GM12878 (cell line): Measurements from ENCODE around the gene RBM26. TPM values are rescaled to one million over a fixed set of nuclear protein-coding genes. Genes with fewer than 3 reads are reported as not detected.

Experiments
- ATAC-seq: fragments of 200-7000 bp; cut with Tn5 transposase; 3 replicates; pipeline ENCODE4 v1.9.1; 2020; ENCODE audit warnings: mild to moderate bottlenecking, moderate library complexity
- BruUV-seq: library from RNA; stranded (reverse); fragments of 400-500 nt; replicated peaks from 2 replicates; lab custom pipeline; 2021; lab: Mats Ljungman, UMichigan
- CTCF ChIA-PET: fragments of 300-600 bp; sonication (Branson Sonifier 250); formaldehyde crosslinking; extraction: SDS; loops from one replicate; lab custom pipeline; 2021; ENCODE audit warnings: inconsistent platforms; lab: Yijun Ruan, JAX
- POLR2A ChIA-PET: fragments of 350-600 bp; formaldehyde crosslinking; extraction: SDS; loops from one replicate; lab custom pipeline; 2021; ENCODE audit warnings: inconsistent platforms; lab: Charles Lee
- RAD21 ChIA-PET: fragments of 300-600 bp; sonication (Branson Sonifier 250); formaldehyde crosslinking; loops from one replicate; lab custom pipeline; 2023; ENCODE audit warnings: antibody characterized with exemption; ENCODE audit not compliant: unreplicated experiment; lab: Charles Lee
- SMC1A ChIA-PET: fragments of 300-600 bp; sonication (Branson Sonifier 250); formaldehyde crosslinking; loops from one replicate; lab custom pipeline; 2023; ENCODE audit not compliant: unreplicated experiment, uncharacterized antibody; lab: Charles Lee
- DNase-seq: peaks from one replicate; pipeline ENCODE4 v3.0.0-alpha.2; 2011; ENCODE audit warnings: low read depth, low spot score
- FAIRE-seq: peaks from 3 replicates; lab custom pipeline; 2011; peaks lifted over from hg19 to GRCh38; lab: Jason Lieb, UNC
- H2AFZ ChIP-seq: 2 replicates; pipeline ENCODE4 v1.6.0; 2011; ENCODE audit warnings: low read depth, low read length, control low read depth; ENCODE audit not compliant: control insufficient read depth
- H3K27ac ChIP-seq: 2 replicates; pipeline ENCODE4 v1.5.1; 2011; ENCODE audit warnings: control low read depth; ENCODE audit not compliant: control insufficient read depth, insufficient read depth
- H3K27me3 ChIP-seq, 2 experiments: replicated peaks in 1 of 2; 2 replicates each; pipeline versions ENCODE4 v1.6.0 to v1.6.1; 2011; ENCODE audit warnings: low read length in 1 of 2; ENCODE audit not compliant: control insufficient read depth in 2 of 2, insufficient read depth in 2 of 2
- H3K36me3 ChIP-seq, 2 experiments: 2 replicates each; pipeline ENCODE4 v1.5.1; 2011; ENCODE audit warnings: low read length in 1 of 2; ENCODE audit not compliant: control insufficient read depth in 2 of 2, insufficient read depth in 2 of 2
- H3K4me1 ChIP-seq: 2 replicates; pipeline ENCODE4 v1.6.1; 2011; ENCODE audit warnings: mild to moderate bottlenecking, low read length, moderate library complexity, mixed read lengths; ENCODE audit not compliant: control insufficient read depth, insufficient read depth
- H3K4me2 ChIP-seq: 2 replicates; pipeline ENCODE4 v1.6.0; 2011; ENCODE audit warnings: control low read depth; ENCODE audit not compliant: control insufficient read depth, insufficient read depth
- H3K4me3 ChIP-seq: fragments of 200-600 bp; sonication (generic); 2 replicates; pipeline ENCODE4 v1.5.1; 2016
- H3K79me2 ChIP-seq: 2 replicates; pipeline ENCODE4 v1.6.0; 2011; ENCODE audit warnings: low read length; ENCODE audit not compliant: control insufficient read depth, insufficient read depth
- H3K9ac ChIP-seq: 2 replicates; pipeline ENCODE4 v1.8.0; 2011; ENCODE audit warnings: low read length, control low read depth, mixed read lengths; ENCODE audit not compliant: control insufficient read depth, insufficient read depth
- H3K9me3 ChIP-seq: replicated peaks from 3 replicates; pipeline ENCODE4 v1.5.1; 2011; ENCODE audit warnings: mild to moderate bottlenecking, low read length; ENCODE audit not compliant: control insufficient read depth, insufficient read depth
- H4K20me1 ChIP-seq: 2 replicates; pipeline ENCODE4 v1.6.0; 2011; ENCODE audit not compliant: control insufficient read depth, insufficient read depth
- BCL3 ChIP-seq: IDR thresholded peaks from 2 replicates; pipeline ENCODE4 v1.6.1; 2011; ENCODE audit warnings: borderline replicate concordance, low read depth, mild to moderate bottlenecking, moderate library complexity, low read length; ENCODE audit not compliant: insufficient read depth, poor library complexity, severe bottlenecking
- CHD1 ChIP-seq: IDR thresholded peaks from 2 replicates; pipeline ENCODE4 v1.6.1; 2012; ENCODE audit warnings: low read depth, low read length, improper control_type of control experiment
- CREB1 ChIP-seq: IDR thresholded peaks from 2 replicates; pipeline ENCODE4 v1.6.1; 2012; ENCODE audit warnings: low read depth, mild to moderate bottlenecking, inconsistent platforms
- CTCF ChIP-seq, 3 experiments: IDR thresholded peaks in 2 of 3; conservative IDR thresholded peaks in 1 of 3; 2 replicates each; pipeline ENCODE4 v1.5.1; 2011; ENCODE audit warnings: low read depth in 3 of 3, low read length in 3 of 3, mild to moderate bottlenecking in 3 of 3, control low read depth in 2 of 3, moderate library complexity in 2 of 3, inconsistent platforms in 1 of 3, mixed read lengths in 1 of 3; ENCODE audit not compliant: control insufficient read depth in 2 of 3, insufficient read depth in 1 of 3; ENCODE audit errors: extremely low read depth in 1 of 3
- GABPA ChIP-seq: IDR thresholded peaks from 2 replicates; pipeline ENCODE4 v1.6.1; 2014; ENCODE audit warnings: antibody characterized with exemption, low read depth, mild to moderate bottlenecking, inconsistent platforms
- HCFC1 ChIP-seq: fragments of 150-350 bp; IDR thresholded peaks from 2 replicates; pipeline ENCODE4 v1.6.1; 2014; ENCODE audit warnings: low read length
- HDGF ChIP-seq: fragments of 450-650 bp; IDR thresholded peaks from 2 replicates; pipeline ENCODE4 v1.6.1; 2016; ENCODE audit warnings: antibody characterized with exemption
- HSF1 ChIP-seq: fragments of 150-350 bp; IDR thresholded peaks from 2 replicates; pipeline ENCODE4 v1.6.1; 2014; ENCODE audit warnings: mild to moderate bottlenecking, low read depth, low read length
- MAX ChIP-seq: IDR thresholded peaks from 2 replicates; pipeline ENCODE4 v1.6.1; 2012; ENCODE audit warnings: low read depth, low read length, improper control_type of control experiment
- MXI1 ChIP-seq: fragments of 150-350 bp; IDR thresholded peaks from 2 replicates; pipeline ENCODE4 v1.6.1; 2011; ENCODE audit warnings: low read depth, mild to moderate bottlenecking, inconsistent platforms, low read length, improper control_type of control experiment
- NBN ChIP-seq: fragments of 450-650 bp; IDR thresholded peaks from 2 replicates; pipeline ENCODE4 v1.6.1; 2016
- NFXL1 ChIP-seq: fragments of 450-650 bp; IDR thresholded peaks from 2 replicates; pipeline ENCODE4 v1.6.1; 2017; ENCODE audit warnings: antibody characterized with exemption, mild to moderate bottlenecking, borderline replicate concordance
- RB1 ChIP-seq: fragments of 450-650 bp; formaldehyde crosslinking; IDR thresholded peaks from 2 replicates; pipeline ENCODE4 v1.6.1; 2017; ENCODE audit warnings: mild to moderate bottlenecking, borderline replicate concordance
- SPI1 ChIP-seq: IDR thresholded peaks from 2 replicates; pipeline ENCODE4 v1.6.1; 2011; ENCODE audit warnings: low read depth, mild to moderate bottlenecking, low read length, moderate library complexity, borderline replicate concordance; ENCODE audit not compliant: insufficient read depth
- TCF12 ChIP-seq: IDR thresholded peaks from 2 replicates; pipeline ENCODE4 v1.6.1; 2011; ENCODE audit warnings: low read depth, mild to moderate bottlenecking, low read length
- WGBS: methylation state at CpG from one replicate; pipeline ENCODE4 v1.1.6; 2016; ENCODE audit warnings: low lambda C conversion rate; ENCODE audit not compliant: insufficient replicate concordance, insufficient coverage; ENCODE audit errors: missing lambda C conversion rate; 5-methylcytosine and 5-hydroxymethylcytosine counted together
- in situ Hi-C: fragments of 300-500 bp; cut with MboI; formaldehyde crosslinking; loops from 9 replicates; pipeline ENCODE4 v1.14.3; 2018; ENCODE audit warnings: mixed read lengths
- intact Hi-C: fragments of 100-400 bp; cut with micrococcal nuclease; formaldehyde crosslinking; loops from one replicate; pipeline ENCODE4 v1.14.2; 2022; ENCODE audit not compliant: unreplicated experiment
- polyA plus RNA-seq, 11 experiments: library from polyadenylated mRNA; depleted of rRNA in 4 of 11; unstranded in 6 of 11; stranded (reverse) in 5 of 11; fragments of >200 nt; fragmentation: Nextera tagmentation in 4 of 11; fragmentation: Illumina TruSeq in 1 of 11; extraction: Ambion mirVana in 4 of 11; extraction: Trizol in 1 of 11; gene quantifications; 1 replicate in 1 of 11; 2 replicates in 10 of 11; pipeline versions ENCODE4 v1.2.1 to v1.2.3, GENCODE V29; 2011 to 2016; ENCODE audit warnings: inconsistent platforms in 2 of 11, missing spikeins in 2 of 11, low read depth in 1 of 11
- total RNA-seq, 4 experiments: library from RNA; depleted of rRNA in 3 of 4; stranded (reverse); fragments of >200 nt in 3 of 4; fragmentation: Illumina TruSeq in 1 of 4; extraction: Trizol in 1 of 4; gene quantifications; 2 replicates each; pipeline versions ENCODE4 v1.2.1 to v1.2.3, GENCODE V29; 2013 to 2021

The RBM26 gene
- total and polyA plus RNA-seq, 10 of the 15 experiments (the other 5 are each of a cell fraction or from before 2014, with no cell fraction given): 17.6 to 71.3 (median 38.9) TPM

GRCh38 chr13:79432992-79433391 is 26.9 kb upstream of the RBM26 start:
- ChIA-PET POLR2A (interaction anchor here (0.8 to 0.9 kb wide), 3 partner anchors 106 to 119 kb away, joined by 3 to 4 read pairs (median 3); no protein-coding TSS in a partner anchor), RAD21 (interaction anchor here (1.5 to 1.9 kb wide), 2 partner anchors 8 to 108 kb away, joined by 4 to 7 read pairs; no protein-coding TSS in a partner anchor), SMC1A (interaction anchor here (0.9 to 3.5 kb wide), 6 partner anchors 9 to 107 kb away, joined by 3 to 20 read pairs (median 6); no protein-coding TSS in a partner anchor), CTCF (interaction anchor here (0.6 to 13.6 kb wide), 3 partner anchors 9 to 100 kb away, joined by 3 to 564 read pairs (median 19); no protein-coding TSS in a partner anchor)
- 85% methylated on average over 11 of the region's 11 CpGs for WGBS
- DNase-seq (no peak), FAIRE-seq (no peak), ATAC-seq (no peak)
- intact Hi-C loops: no loop called here
- Histone ChIP-seq H3K9ac (no peak overlapping the region), H3K27me3 (no peaks in the 10 kb centered on the region), H2AFZ (no peak overlapping the region), H3K27ac (no peak overlapping the region), H3K4me2 (no peak overlapping the region), H3K79me2 (no peaks in the 10 kb centered on the region), H3K9me3 (no peaks in the 10 kb centered on the region), H3K4me1 (no peaks in the 10 kb centered on the region), H3K4me3 (no peak overlapping the region), H4K20me1 (no peaks in the 10 kb centered on the region), H3K36me3 (no peaks in the 10 kb centered on the region)
- in situ Hi-C loops: no loop called here
- BruUV-seq: no TSS peak
- TF ChIP-seq CREB1 (no peak), HSF1 (no peak), NBN (no peak), GABPA (no peak), HDGF (no peak), RB1 (no peak), CTCF (IDR thresholded peaks at IDR 0.05 in 2 of 3, conservative IDR thresholded peaks at IDR 0.05 in 1 of 3; ENCODE audit: control insufficient read depth in 2 of 3, extremely low read depth in 1 of 3, insufficient read depth in 1 of 3, low read depth in 3 of 3, low read length in 3 of 3) (no peak), TCF12 (no peak), MAX (no peak), MXI1 (no peak), BCL3 (no peak), SPI1 (no peak), CHD1 (no peak), HCFC1 (no peak), NFXL1 (no peak)
